Uterus (tissue), 4 donors: ENCODE data around the gene TRMO. TPM values are rescaled to one million over a fixed set of nuclear protein-coding genes. Genes with fewer than 3 reads are reported as not detected.

ENCODE experiments used
- DNase-seq, 2 donors: peaks; one replicate each; pipeline ENCODE4 v3.0.0-alpha.2; 2019 to 2020
- H3K27ac ChIP-seq, 2 donors: fragments of 200-600 bp; sonication (generic); 1 replicate in 1 of 2; 2 replicates in 1 of 2; pipeline ENCODE4 v1.5.1; 2016 to 2018
- H3K27me3 ChIP-seq, 2 donors: fragments of 200-600 bp; sonication (generic); one replicate each; pipeline ENCODE4 v1.5.1; 2018 to 2019; ENCODE audit warnings: control low read depth in 1 of 2
- H3K36me3 ChIP-seq, 2 donors: fragments of 200-600 bp; sonication (generic); one replicate each; pipeline ENCODE4 v1.5.1; 2019; ENCODE audit warnings: control low read depth in 1 of 2
- H3K4me1 ChIP-seq, 2 donors: fragments of 200-600 bp; sonication (generic); one replicate each; pipeline ENCODE4 v1.5.1; 2018 to 2019; ENCODE audit warnings: control low read depth in 1 of 2
- H3K4me3 ChIP-seq, 2 donors: fragments of 200-600 bp; sonication (generic); 1 replicate in 1 of 2; 2 replicates in 1 of 2; pipeline ENCODE4 v1.5.1; 2018 to 2019; ENCODE audit warnings: mild to moderate bottlenecking in 1 of 2
- H3K9me3 ChIP-seq, 2 donors: fragments of 200-600 bp; sonication (generic); one replicate each; pipeline ENCODE4 v1.5.1; 2019; ENCODE audit warnings: control low read depth in 1 of 2
- POLR2A ChIP-seq, 2 donors: fragments of 450-650 bp; IDR thresholded peaks; one replicate each; pipeline ENCODE4 v1.6.1; 2016; ENCODE audit warnings: antibody characterized with exemption in 2 of 2, mild to moderate bottlenecking in 1 of 2, moderate library complexity in 1 of 2
- intact Hi-C: fragments of 100-400 bp; cut with DNase I; formaldehyde crosslinking; loops from one replicate; pipeline ENCODE4 v1.15.1; 2023; ENCODE audit warnings: low total_unique reads
- total RNA-seq, 4 donors: library from RNA; depleted of rRNA in 3 of 4; stranded (reverse); fragments of >200 nt in 3 of 4; gene quantifications; one replicate each; pipeline versions ENCODE4 v1.1.0 to v1.2.4, GENCODE V29; 2014 to 2023
- TF ChIP-seq, protein P1 (sequence below), 4 experiments: fragments of 200-600 bp in 2 of 4; fragments of 450-650 bp in 2 of 4; sonication (generic) in 2 of 4; IDR thresholded peaks; one replicate each; pipeline ENCODE4 v1.5.1; 2016 to 2019; ENCODE audit warnings: antibody characterized with exemption in 4 of 4, mild to moderate bottlenecking in 2 of 4, moderate library complexity in 1 of 4
- donor health status: DM: yes; HTN: yes; CAD: no.

TRMO gene
- total RNA-seq, 4 donors from 2014 or later = 14.1 to 32.6 (median 19.7) TPM

DNA sequence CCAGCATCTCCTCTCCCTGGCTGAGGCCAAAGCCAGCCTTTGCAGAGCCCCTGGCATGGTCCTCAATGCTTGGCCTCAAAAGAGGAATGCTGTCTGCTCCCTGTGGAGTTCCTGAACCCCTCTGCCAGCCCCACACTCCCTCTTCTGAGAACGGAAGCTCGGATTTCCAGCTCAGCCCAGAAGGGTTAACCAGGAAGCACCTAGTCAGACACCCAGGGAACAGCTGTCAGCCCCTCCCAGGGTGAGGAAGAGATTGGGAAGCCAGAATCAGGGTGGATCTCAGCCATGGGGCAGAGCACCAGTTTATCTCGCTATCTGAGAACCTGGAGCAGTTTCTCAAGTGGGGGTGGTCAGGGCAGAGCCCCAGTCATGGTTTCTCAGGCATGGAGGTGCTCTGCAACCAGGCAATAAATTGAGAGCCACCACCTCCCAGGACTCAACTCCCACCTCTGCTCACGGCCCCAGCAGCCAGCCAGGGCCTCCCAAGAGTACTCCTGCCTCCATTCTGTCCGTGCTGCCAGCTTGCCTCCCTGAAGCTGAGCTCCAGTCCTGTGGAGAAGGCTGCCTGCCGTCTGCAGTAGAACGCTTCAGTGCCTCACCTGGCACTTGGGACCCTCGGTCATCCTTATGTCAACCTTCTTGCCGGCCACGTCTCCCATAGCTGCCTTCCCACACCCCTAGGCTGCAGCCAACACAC, 61.7 kb downstream of the TRMO start:
- intact Hi-C loops = no loop called here
- no peak for DNase-seq
- peaks cover 0 to 33% of the 10 kb centered on the region in 2 donors for H3K27me3 ChIP-seq
- no peak overlapping the region for H3K4me3 ChIP-seq
- H3K27ac ChIP-seq = no peak overlapping the region
- no peaks in the 10 kb centered on the region for H3K36me3 ChIP-seq
- TF ChIP-seq, protein P1, sequence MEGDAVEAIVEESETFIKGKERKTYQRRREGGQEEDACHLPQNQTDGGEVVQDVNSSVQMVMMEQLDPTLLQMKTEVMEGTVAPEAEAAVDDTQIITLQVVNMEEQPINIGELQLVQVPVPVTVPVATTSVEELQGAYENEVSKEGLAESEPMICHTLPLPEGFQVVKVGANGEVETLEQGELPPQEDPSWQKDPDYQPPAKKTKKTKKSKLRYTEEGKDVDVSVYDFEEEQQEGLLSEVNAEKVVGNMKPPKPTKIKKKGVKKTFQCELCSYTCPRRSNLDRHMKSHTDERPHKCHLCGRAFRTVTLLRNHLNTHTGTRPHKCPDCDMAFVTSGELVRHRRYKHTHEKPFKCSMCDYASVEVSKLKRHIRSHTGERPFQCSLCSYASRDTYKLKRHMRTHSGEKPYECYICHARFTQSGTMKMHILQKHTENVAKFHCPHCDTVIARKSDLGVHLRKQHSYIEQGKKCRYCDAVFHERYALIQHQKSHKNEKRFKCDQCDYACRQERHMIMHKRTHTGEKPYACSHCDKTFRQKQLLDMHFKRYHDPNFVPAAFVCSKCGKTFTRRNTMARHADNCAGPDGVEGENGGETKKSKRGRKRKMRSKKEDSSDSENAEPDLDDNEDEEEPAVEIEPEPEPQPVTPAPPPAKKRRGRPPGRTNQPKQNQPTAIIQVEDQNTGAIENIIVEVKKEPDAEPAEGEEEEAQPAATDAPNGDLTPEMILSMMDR (IDR thresholded peaks at IDR 0.05) = no peak
- TF ChIP-seq POLR2A (IDR thresholded peaks at IDR 0.05) = no peak
- H3K4me1 ChIP-seq = no peaks in the 10 kb centered on the region
- peaks cover 0 to 2% of the 10 kb centered on the region in 2 donors for H3K9me3 ChIP-seq

DNA sequence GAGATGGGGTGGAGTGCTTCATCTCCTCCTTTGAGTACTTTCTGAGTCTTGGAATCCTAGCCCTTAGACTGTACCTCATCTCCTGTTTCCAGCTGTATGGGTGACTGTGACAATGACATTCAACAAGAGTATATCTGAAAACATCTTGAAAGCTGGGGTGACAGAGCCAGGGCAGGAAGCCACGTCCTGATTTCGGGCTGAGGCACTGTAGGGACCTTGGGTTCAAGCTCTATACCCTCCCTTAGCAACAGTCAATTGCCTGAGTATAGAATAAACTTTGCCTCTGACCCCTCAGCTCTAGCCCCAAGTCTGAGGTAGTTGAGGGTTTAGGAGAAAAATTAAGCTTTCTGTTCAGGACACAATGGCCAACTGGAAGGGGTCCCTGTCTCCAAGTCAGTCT, 63.0 kb downstream of the TRMO start:
- intact Hi-C loops = no loop called here
- no peaks in the 10 kb centered on the region for H3K9me3 ChIP-seq
- no peak overlapping the region for H3K27ac ChIP-seq
- no peak overlapping the region for H3K4me3 ChIP-seq
- H3K27me3 ChIP-seq = peaks cover 0 to 43% of the 10 kb centered on the region in 2 donors
- TF ChIP-seq POLR2A (IDR thresholded peaks at IDR 0.05) = no peak
- TF ChIP-seq, protein P1 (IDR thresholded peaks at IDR 0.05) = no peak
- H3K4me1 ChIP-seq = peaks cover 0 to 1% of the 10 kb centered on the region in 2 donors
- H3K36me3 ChIP-seq = no peaks in the 10 kb centered on the region
- no peak for DNase-seq

- DNase-seq = no peak
- H3K4me1 ChIP-seq = peaks cover 0 to 6% of the 10 kb centered on the region in 2 donors
- H3K9me3 ChIP-seq = no peaks in the 10 kb centered on the region
- H3K27me3 ChIP-seq = peaks cover 0 to 43% of the 10 kb centered on the region in 2 donors
- no peak for TF ChIP-seq POLR2A (IDR thresholded peaks at IDR 0.05)
- TF ChIP-seq, protein P1 (IDR thresholded peaks at IDR 0.05) = no peak
- no peak overlapping the region for H3K27ac ChIP-seq
- no peak overlapping the region for H3K4me3 ChIP-seq
- H3K36me3 ChIP-seq = no peaks in the 10 kb centered on the region
- intact Hi-C loops = no loop called here
These were observed 63.5 kb downstream of the TRMO start for GRCh38 chr9:97858826-97859225.

DNA sequence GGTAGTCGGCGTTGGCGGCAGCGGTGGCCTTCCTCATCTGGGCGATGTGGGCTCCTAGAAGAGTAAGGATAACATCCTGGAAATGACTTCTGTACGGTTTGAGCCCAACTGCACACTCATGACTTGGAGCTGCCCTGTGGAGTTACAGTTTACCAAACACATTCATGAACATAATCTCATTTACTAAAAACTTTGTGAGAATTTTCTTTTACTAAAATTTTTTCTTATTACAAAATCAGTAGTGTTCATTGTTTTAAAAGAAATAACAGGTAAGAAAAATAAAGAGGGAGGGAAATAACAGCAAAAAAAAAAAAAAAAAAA, 63.9 kb downstream of the TRMO start:
- Histone ChIP-seq H3K36me3 (no peaks in the 10 kb centered on the region), H3K4me3 (no peak overlapping the region), H3K9me3 (no peaks in the 10 kb centered on the region), H3K27ac (no peak overlapping the region), H3K4me1 (peaks cover 0 to 9% of the 10 kb centered on the region in 2 donors), H3K27me3 (peaks cover 0 to 43% of the 10 kb centered on the region in 2 donors)
- intact Hi-C loops = no loop called here
- TF ChIP-seq, protein P1 (IDR thresholded peaks at IDR 0.05) = no peak
- TF ChIP-seq POLR2A (IDR thresholded peaks at IDR 0.05) = no peak
- DNase-seq = no peak

DNA sequence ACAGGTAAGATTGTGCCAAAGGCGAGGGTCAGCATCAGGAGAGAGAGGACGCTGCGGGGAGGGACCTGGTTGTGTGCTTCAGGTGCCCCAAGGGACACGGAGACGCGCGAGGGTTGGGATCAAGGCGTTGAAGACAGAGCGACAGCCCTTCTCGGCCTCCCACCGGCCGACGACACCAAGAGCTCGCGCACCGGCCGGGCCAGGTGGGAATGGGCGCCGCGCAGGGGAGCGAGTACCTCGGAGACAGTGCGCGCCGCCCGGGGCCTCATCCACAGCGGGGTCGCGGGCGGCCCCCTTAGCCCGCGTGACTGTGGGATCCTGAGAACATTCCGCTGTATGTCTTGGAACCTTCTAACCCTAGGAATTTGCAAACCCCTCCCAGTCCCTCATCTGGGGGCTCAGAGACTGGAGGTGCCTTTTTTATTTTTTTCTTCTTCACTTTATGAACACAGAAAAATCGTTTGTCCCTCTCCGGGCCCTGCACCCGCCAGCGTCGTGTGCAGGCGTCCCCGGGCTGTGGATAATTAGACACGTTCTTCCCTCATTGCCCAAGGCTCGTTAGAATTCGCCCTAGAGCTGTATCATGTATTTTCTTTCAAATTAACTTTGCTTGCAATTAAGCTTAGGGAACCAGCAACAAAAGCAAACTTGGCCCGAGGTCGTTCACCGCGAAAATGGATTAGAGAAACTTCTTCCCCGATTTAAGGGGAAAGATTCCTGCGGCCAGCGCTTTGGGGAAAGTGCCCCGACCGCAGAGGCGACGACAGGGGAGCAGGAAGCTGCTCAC, 64.5 kb downstream of the TRMO start:
- Histone ChIP-seq H3K9me3 (no peaks in the 10 kb centered on the region), H3K4me3 (no peak overlapping the region), H3K27ac (no peak overlapping the region), H3K27me3 (peaks cover 4 to 45% of the 10 kb centered on the region in 2 donors), H3K4me1 (peaks cover 0 to 13% of the 10 kb centered on the region in 2 donors), H3K36me3 (no peaks in the 10 kb centered on the region)
- intact Hi-C loops = no loop called here
- no peak for DNase-seq
- TF ChIP-seq, protein P1 (IDR thresholded peaks at IDR 0.05) = no peak
- no peak for TF ChIP-seq POLR2A (IDR thresholded peaks at IDR 0.05)
